SW 1271 (cell line): ENCODE measurements around the gene ITIH4.
"Not testable (repeated sequence)": the region's sequence is repeated elsewhere in the genome, so short reads cannot be mapped to it uniquely, and the experiment has no call there.

Source experiments
- DNase-seq, 2 experiments: peaks; one replicate each; lab custom pipeline; 2025; lab: John Stamatoyannopoulos, UW

The ITIH4 gene

DNA sequence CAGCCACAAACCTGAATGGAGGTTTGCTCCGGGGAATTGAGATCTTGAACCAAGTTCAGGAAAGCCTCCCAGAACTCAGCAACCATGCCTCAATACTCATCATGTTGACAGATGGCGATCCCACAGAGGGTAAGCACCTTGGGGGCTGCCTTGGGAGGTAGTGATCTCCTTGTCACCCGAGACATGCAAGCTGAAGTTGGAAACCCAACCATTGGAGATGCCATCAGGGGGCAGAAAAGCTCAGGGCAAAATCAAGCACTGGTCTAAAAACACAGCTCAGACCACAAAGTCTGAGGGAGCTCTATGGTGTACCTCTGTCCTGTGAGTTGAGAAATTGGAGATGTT is 47.3 kb downstream of the ITIH4 start:
- no peak for DNase-seq

DNA sequence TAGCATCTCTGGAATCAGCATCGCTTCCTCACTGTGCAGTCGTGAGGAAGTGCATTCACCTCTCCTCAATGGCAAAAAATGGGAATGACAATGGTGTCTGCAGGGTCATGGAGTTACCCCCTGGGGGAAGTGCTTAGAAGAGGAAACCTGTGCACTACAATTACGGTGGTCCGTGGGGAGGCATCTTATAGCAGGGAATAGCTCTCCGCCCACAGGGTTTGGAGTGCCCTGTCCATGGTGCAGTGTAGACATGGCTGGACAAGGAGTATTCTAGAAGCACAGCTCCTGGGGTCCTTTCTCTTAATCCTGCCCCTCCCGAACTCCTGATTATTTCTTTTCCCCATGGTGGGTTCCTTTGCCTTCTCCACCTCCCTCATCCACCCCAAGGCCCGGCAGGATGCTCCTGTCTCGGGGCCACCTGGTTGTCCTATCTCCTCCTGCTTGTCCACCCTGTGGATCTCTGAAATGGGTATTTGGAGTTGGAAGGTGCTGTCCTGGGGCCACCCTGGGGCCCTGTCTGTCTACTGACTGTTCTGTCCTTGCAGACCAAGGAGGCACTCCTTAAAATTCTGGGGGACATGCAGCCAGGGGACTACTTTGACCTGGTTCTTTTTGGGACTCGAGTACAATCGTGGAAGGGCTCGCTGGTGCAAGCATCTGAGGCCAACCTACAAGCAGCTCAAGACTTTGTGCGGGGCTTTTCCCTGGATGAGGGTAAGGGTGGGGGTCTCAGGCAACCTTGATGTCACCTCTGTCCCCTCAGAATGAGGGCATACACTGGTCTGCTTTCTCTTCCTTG is 47.9 kb downstream of the ITIH4 start:
- no peak for DNase-seq

DNA sequence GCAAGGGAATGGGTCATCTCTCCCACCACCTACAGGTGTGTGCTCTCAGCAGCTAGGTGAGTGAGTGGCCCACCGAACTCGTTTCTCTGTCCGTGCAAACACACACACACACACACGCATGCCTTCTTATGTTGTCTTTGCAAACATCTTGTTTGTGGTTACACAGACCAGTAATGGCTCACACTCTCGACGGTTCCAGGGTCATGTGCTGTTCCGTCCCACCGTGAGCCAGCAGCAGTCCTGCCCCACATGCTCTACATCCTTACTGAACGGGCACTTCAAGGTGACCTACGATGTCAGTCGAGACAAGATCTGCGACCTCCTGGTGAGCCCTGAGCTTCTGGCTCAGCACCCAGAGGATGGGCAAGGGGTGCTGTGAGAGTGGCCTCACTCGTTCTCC is 48.7 kb downstream of the ITIH4 start:
- DNase-seq = no peak

DNA sequence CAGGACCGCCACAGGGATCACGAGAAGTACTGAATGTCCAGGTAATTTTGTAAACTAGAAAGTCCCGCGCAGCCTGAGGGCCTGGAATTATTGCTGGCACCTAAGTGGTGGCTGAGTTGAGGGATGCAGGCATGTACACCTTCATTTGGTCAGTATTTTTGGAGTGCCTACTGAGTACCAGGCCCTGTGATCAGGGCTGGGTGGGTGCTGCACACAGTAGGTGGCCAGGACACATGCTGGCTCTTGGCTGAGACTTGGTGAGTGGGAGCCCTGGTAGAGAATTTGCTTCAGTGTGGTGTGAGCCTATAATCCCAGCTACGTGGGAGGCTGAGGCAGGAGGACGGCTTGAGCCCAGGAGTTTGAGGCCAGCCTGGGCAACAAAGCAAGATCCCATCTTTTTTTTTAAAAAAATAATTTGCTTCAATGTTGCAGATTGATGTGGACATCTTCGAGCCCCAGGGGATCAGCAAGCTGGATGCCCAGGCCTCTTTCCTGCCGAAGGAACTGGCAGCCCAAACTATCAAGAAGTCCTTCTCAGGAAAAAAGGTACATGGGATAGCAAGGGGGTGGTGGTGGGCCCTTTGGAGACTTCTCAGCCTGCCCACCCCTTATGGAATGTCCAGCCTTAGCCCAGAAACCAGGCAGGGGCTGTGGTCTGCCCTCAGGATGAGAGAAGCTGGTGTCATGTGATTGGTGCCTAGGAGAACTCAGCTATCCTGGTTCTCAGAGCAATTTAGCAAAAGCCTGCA is 50.5 kb downstream of the ITIH4 start:
- DNase-seq = no peak

DNA sequence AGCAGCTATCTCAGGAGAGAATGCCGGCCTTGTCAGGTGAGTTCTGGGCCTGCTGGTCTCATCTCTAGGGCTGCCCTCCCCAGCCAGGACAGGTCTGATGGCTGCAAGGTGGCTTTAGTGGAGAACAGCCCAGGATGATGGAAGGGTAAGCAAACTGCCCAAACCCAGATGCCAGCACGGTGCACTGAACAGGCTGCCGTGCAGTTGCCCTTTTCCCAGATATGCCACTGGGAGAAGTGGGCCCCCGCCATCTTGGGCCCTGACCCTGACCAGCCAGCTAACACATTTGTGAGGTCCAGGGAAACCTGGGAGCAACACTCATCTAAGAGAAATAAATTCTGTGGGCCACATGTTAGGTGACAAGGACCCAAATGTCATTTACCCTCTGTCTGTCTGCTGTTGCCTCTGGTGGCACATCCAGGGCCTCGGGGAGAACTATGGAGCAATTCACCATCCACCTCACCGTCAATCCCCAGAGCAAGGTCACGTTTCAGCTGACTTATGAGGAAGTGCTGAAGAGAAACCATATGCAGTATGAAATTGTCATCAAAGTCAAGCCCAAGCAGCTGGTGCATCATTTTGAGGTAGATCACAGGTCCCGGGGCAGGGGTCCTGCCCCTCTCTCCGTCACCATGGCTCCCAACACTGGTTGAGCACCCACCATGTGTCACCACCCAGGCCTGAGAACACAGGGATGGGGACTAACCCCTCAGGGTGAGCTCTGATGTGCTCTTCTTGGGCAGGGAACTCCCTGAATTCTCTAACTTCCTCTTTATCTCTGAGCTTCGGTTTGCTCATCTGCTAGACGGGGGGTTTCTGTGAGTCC is 51.2 kb downstream of the ITIH4 start:
- DNase-seq = no peak

DNA sequence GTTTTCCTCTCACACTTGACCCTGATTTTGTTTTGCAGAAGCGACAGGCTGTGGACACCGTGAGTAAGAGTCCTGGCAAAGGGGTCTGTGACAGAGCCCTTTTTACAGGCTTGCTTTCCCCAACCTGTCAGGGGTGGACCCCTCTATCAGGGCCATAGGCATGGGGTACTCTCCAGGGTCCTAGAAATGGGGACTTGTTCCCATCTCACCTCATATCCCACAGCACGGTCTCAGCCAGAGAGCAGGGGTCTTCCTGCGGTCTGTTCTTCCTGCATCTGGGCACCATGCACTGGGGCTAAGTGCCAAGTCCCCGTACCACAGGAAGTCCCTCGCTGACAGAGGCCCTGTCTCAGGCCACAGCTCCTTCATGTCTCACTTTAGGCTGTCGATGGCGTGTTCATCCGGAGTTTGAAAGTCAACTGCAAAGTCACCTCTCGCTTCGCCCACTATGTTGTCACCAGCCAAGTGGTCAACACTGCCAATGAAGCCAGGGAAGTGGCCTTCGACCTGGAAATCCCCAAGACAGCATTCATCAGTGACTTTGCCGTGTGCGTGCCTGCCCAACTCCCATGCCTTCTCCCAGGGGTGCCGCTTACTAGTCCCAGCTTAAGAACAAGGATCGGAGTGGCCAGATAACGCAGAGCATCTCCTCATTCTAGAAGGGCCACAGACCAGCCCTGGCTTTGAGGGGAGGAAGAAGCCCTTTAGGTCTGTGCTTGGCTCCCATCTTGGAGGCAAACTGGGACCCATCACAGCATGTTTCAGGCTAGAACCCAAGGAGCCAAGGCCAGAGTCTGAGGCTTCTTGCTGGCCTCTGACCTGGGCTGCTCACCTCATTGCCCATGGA is 52.3 kb downstream of the ITIH4 start:
- DNase-seq = no peak

DNA sequence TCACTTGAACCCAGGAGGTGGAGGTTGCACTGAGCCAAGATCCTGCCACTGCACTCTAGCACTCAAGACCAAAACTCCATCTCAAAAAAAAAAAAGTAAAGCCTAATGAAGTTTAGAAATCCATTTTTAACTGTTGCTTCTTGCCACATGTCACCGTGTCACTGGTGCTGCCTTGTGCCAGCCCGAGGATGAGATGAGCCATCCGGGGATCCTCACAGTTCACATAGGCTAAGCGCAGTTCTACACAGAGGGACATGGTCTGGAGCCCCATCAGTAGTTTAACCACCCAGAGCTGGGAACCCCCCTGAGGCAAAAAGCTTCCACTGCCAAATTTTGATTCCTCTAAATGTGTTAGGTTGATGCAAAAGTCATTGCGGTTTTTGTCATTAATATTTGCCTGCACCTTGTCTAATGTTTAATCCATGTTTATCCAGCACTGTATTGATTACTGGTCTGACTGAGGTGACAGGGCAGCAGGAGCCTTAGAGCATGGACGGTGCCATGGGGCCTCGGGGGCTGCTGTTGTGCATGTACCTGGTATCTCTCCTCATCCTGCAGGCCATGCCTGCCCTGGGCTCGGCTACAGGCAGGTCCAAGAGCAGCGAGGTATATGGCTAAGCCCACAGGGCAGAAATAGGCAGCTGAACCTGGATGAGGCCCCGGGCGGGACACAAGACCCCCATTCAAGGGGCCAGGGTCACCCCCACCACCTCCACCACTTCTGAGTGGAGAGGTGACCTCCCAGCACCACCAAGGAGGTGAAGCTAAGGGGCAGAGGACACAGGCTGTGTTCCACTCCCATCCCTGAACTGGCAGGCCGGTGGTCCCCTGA is 53.1 kb downstream of the ITIH4 start, which contains the start of gene ITIH1:
TSS of gene ITIH1 (plus strand) at position 473 of the 832 bp plus-strand sequence. CDS start at position 490, 17 bp downstream.
- DNase-seq = no peak

DNA sequence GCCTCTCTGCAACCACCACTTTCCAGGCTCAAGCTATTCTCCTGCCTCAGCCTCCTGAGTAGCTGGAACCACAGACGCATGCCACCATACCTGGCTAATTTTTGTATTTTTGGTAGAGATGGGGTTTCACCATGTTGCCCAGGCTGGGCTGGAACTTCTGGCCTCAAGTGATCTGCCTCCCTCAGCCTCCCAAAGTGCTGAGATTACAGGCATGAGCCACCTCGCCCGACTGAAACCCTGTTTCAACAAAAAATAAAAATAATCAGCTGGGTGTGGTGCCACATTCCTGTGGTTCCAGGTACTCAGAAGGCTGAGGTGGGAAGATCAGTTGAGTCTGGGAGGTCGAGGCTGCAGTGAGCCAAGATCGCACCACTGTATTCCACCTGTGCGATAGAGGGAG is 54.0 kb downstream of the ITIH4 start:
- DNase-seq = not testable (repeated sequence)

DNA sequence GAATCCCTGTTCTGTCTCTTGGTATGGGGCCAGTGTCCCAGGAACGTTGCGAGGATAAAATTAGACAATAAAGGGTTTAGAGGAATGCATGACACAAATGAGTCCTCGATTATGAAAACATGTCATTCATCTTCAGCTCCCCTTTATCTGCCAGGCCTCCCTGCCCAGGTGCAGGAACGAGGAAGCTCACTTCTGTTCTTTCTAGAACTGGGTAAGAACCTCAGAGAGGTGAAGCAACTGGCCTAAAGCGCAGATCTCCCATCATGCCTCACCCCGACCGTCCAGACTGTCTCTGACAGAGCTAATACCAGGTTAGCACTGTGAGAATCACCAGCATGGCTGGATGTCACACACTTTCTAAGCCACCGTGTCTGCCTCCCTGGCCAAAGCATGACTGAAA is 54.6 kb downstream of the ITIH4 start:
- DNase-seq = no peak

DNA sequence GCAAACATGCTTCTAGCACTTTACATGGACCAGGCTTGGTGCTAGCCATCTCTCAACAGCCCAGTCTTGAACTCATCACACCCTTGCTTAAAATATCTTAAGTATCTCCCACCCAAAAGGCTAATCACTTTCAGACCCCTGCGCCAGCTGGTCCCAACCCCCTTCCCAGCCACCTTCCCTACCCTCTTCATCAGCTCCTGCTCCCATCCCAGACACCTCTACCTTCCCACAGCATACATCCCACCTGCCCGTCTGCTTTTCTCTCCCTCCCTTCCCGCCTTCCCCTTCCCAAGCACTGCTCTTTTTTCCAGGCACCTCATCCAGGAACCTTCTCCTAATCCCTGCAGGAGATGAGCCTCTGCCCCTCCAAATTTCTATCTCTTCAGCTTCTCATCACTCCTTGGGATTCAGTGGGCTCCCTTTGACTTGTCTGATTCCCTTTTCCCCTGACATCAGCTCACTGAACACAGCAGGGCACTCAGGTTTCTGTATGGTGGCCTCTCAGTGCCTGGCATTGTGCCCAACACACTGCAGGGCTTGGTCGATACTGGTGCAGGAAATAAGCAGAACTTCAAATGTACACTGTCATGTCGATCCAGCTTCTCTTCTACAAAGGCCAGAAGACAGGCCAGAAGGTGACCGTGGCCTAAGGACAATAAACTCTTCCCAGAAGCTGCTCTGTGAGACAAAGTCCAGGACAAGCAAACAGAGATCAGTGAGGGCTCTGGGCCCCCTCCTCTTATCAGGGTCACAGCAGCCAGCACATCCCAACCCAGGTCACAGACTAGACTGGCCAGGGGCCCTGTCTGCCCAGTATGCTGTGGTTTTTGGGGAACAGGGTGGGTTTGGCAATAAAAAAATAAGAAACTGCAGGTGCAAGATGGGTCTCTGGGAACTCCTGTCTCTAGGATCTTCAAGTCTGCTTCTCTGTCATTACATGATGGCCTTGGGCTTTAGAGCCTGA is 55.3 kb downstream of the ITIH4 start:
- DNase-seq = no peak

DNA sequence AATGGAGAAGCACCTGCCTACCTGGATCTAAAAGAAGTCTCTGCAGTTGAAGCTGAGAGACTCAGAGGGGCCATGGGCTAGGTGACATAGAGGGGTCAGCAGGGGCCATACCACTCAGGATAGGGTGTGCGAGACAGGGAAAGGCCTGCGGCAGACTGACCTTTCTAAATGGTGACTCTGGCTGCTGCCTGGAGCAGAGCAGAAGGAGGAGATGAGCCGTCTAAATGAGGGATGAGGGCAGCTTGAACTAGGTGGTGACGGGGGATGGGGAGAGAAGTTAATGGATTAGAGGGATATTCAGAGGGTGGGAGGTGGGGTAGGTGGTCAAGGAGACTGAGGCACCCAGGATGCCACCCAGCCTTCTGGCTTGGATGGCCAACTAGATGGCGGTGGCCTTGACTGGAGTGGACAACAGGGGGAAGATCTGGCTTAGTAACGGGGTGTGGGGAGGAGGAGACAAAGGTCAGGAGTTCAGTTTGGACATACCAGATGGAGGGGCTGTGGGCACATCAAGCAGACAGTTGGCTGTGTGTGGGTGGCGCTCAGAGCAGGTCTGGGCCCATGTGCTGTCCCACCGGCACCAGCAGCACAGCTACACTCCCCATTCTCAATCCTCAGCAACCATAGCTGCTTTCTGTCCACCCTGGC is 56.3 kb downstream of the ITIH4 start:
- no peak for DNase-seq

DNA sequence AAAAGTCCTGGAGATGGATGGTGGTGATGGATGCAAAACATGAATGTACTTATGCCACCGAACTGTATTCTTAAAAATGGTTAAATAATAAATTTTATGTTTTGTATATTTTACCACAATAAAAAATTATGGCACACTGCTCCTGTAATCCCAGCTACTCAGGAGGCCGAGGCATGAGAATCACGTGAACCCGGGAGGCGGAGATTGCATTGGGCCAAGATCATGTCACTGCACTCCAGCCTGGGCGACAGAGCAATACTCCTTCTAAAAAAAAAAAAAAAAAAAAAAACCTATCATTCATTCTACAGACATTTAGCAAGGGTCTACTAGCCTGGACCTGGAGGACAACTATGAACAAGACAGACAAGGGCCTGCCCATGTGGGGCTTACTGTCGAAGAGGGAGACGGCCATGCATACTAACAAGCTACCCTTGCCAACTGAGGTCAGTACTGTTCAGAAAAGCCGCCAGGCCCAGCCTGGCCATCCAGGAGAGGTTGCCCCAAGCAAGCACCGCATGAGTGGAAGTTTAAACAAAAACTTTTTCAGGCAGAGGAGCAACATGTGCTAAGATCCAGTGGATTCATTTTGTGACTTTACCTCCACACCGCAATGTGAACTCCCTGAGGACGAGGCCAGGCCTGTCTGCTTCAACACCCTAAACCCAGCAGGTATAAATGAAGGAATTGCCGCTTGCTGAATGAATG is 57.0 kb downstream of the ITIH4 start:
- DNase-seq = no peak

DNA sequence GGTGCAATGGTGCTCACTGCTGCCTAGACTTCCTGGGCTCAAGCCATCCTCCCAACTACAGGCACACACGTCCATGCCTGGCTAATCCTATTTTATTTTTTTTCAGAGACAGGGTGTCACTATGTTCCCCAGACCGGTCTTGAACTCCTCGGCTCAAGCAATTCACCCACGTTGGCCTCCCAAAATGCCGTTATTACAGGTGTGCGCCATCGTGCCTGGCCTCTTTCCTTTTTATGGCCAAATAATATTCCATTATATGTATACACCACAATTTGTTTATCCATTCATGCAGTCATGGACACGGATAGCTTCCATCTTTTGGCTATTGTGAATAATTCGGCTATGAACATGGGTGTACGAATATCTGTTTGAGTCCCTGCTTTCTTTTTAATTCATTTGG is 58.8 kb downstream of the ITIH4 start:
- no peak for DNase-seq

DNA sequence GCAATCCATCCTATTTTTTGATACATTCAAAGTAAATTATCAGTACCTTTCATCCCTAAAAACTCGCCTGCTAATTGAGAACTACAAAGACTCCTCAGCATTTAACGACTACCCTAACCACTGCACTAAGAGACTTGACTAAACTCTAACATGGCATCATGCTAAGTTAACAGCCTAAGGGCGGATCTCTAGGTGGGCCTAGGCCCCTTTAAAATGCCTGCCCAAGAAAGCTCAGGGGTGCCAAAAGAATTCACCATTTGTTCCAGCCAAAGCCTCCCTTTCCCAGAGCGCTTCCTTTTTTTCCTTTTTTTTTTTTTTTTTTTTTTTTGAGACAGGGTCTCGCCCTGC is 59.2 kb downstream of the ITIH4 start:
- no peak for DNase-seq

DNA sequence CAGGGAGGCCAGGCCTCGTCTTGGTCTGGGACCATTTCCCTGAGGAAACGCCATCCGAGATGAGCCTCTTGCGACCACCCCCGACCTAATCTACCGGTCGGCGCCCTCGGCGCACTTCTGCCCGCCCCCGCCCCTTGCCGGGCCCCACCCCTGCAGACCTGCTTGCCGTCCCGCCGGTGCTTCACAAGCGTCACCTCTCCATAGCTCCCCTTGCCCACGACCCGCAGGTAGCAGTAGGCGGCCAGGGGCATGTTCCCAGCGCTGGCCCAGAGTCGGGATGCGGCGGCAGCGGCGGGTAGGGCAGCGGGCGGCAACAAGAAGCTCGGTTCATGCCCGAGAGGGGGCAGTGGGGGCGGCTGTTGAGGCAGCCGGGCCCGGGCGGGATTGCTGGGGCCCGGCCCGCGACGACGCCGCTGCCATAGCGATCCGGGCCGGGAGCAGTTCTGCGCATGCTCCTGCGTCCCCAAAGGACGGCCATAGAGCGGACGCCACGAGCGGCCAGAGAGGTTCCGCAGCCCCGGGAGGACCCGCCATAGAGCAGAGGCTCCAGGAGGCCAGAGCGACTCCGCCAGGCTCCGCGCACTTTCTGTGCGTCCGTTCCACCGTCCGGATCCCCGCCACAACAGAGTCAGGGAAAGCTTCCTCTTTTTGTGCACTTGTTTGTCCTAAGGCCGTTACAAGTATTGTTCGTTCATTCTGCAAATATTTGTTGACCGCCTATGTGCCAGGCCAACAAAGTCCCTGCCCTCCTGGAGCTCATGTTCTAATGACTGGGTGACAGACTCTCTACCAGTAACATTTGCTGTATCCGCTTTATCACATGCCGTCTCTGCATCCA is 59.8 kb downstream of the ITIH4 start, which contains the start of gene NEK4:
TSS of gene NEK4 (minus strand) at position 445 of the 838 bp plus-strand sequence. CDS start at position 251, 194 bp downstream.
- peak; percentile 57 to 82 for DNase-seq

DNA sequence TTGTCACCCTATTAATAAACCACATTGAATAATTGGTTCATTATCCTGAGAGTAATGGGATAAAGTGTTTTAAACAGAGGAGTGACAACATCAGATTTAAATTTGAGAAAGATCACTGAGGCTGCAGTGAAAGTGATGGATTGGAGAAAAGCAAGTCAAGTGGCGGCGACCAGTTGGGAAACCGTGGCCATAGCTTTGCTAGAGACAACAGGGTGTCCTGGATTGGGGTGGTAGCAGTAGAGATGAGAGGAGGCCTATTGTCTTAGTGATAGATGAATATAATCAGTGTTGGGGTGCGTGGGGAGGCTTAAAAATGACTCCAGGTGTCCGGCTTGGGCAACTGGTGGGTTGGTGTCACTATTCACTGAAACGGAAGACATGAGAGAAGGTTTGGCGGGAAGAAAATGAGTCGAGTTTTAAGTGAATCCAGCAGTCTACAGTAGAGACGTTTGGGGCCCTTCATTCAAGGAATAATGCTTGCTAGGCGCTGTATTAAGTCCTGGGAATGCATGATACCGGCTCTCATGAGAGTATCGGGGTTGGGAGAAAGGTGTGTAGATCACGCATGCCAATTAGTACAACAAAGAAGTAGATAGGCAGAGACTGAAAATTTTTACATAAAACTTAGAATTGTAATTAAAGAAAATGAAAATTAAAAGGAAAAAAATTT is 60.6 kb downstream of the ITIH4 start:
- no peak for DNase-seq

DNA sequence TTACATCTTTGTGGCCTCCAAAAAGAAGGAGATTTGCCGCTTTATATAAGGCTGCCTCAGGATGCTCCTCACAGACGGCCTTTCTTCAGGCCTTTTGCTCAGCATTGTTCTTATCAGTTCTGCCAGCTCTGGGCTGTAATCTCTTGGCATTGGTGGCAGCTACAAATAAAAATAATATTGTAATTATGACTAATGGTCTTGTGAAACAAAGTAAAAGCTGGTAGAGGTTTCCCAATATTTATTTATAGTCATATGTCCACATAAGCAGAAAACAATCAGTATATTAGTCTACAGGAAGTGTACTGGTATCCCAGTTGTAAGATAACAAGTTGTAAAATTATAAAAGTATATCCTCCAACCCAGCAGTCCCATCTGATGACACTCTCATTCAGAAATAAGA is 67.0 kb downstream of the ITIH4 start:
- DNase-seq = no peak
